H1 (cell line): ENCODE results near the gene DPY30. TPM values are rescaled to one million over a fixed set of nuclear protein-coding genes. Genes with fewer than 3 reads are reported as not detected.

Experiments
- CTCF ChIA-PET: fragments of 300-600 bp; sonication (Branson Sonifier 250); formaldehyde crosslinking; loops from one replicate; lab custom pipeline; 2021; ENCODE audit not compliant: partially characterized antibody; lab: Charles Lee
- POLR2A ChIA-PET: fragments of 300-600 bp; sonication (Branson Sonifier 250); formaldehyde crosslinking; loops from one replicate; lab custom pipeline; 2021; ENCODE audit warnings: inconsistent platforms; ENCODE audit not compliant: partially characterized antibody; lab: Charles Lee
- DNase-seq, 2 experiments: peaks; one replicate each; pipeline versions ENCODE4 v3.0.0 to v3.0.0-alpha.2; 2010 to 2022; ENCODE audit warnings: low spot score in 2 of 2, low read depth in 1 of 2, mixed read lengths in 1 of 2
- FAIRE-seq: peaks from 2 replicates; lab custom pipeline; 2011; peaks lifted over from hg19 to GRCh38; lab: Jason Lieb, UNC
- H2AFZ ChIP-seq: 2 replicates; pipeline ENCODE4 v1.8.1; 2012; ENCODE audit warnings: low read length, inconsistent platforms
- H2AK5ac ChIP-seq: 2 replicates; pipeline ENCODE4 v1.6.1; 2013; ENCODE audit warnings: low read depth, low read length
- H2BK120ac ChIP-seq: replicated peaks from 2 replicates; pipeline ENCODE3; 2013; ENCODE audit warnings: low read depth, low read length, inconsistent platforms
- H2BK12ac ChIP-seq: 2 replicates; pipeline ENCODE4 v1.6.1; 2013; ENCODE audit warnings: low read depth, low read length
- H2BK15ac ChIP-seq: 2 replicates; pipeline ENCODE4 v1.6.1; 2013; ENCODE audit warnings: low read length
- H2BK20ac ChIP-seq: 2 replicates; pipeline ENCODE4 v1.6.1; 2013; ENCODE audit warnings: low read length
- H2BK5ac ChIP-seq: 2 replicates; pipeline ENCODE4 v1.6.1; 2013; ENCODE audit warnings: low read depth, low read length
- H3K14ac ChIP-seq: 2 replicates; pipeline ENCODE4 v1.6.1; 2013; ENCODE audit warnings: inconsistent platforms; ENCODE audit not compliant: insufficient read length
- H3K18ac ChIP-seq: 2 replicates; pipeline ENCODE4 v1.6.1; 2013; ENCODE audit warnings: low read length; ENCODE audit errors: extremely low read depth
- H3K23ac ChIP-seq: 2 replicates; pipeline ENCODE4 v1.6.1; 2013; ENCODE audit warnings: inconsistent platforms; ENCODE audit not compliant: insufficient read length
- H3K23me2 ChIP-seq: 2 replicates; pipeline ENCODE4 v1.6.1; 2013; ENCODE audit warnings: low read depth, low read length
- H3K27ac ChIP-seq: 2 replicates; pipeline ENCODE4 v1.6.1; 2011; ENCODE audit warnings: low read depth, low read length, inconsistent platforms
- H3K27me3 ChIP-seq, 4 experiments: replicated peaks in 1 of 4; 1 replicate in 1 of 4; 2 replicates in 3 of 4; pipeline versions ENCODE4 v1.6.1 to v1.8.1; 2011 to 2013; ENCODE audit warnings: low read length in 3 of 4, mild to moderate bottlenecking in 3 of 4, inconsistent platforms in 2 of 4, mixed read lengths in 2 of 4, moderate library complexity in 1 of 4; ENCODE audit not compliant: control insufficient read depth in 3 of 4, insufficient read depth in 3 of 4; ENCODE audit errors: extremely low read depth in 1 of 4
- H3K36me3 ChIP-seq, 4 experiments: 2 replicates each; pipeline versions ENCODE4 v1.6.1 to v1.8.1; 2011 to 2013; ENCODE audit warnings: mild to moderate bottlenecking in 4 of 4, low read length in 3 of 4, moderate library complexity in 2 of 4, control low read depth in 1 of 4, inconsistent platforms in 1 of 4; ENCODE audit not compliant: insufficient read depth in 4 of 4, control insufficient read depth in 2 of 4
- H3K4ac ChIP-seq: replicated peaks from 2 replicates; pipeline ENCODE3; 2013; ENCODE audit warnings: low read length, low read depth, mixed read lengths, inconsistent platforms; ENCODE audit not compliant: insufficient read length
- H3K4me1 ChIP-seq, 4 experiments: replicated peaks in 1 of 4; 1 replicate in 1 of 4; 2 replicates in 3 of 4; pipeline versions ENCODE4 v1.6.1 to v1.8.1; 2011 to 2013; ENCODE audit warnings: low read length in 3 of 4, inconsistent platforms in 2 of 4, mixed read lengths in 1 of 4; ENCODE audit not compliant: insufficient read depth in 4 of 4, control insufficient read depth in 3 of 4
- H3K4me2 ChIP-seq, 2 experiments: 2 replicates each; pipeline versions ENCODE4 v1.6.1 to v1.8.1; 2011 to 2013; ENCODE audit warnings: low read depth in 2 of 2, low read length in 2 of 2, control low read depth in 1 of 2, inconsistent platforms in 1 of 2, mild to moderate bottlenecking in 1 of 2; ENCODE audit not compliant: insufficient read depth in 1 of 2
- H3K4me3 ChIP-seq, 4 experiments: fragments of 200-600, 300-600 bp in 1 of 4; sonication (generic), shearing (Covaris generic), sonication (Bioruptor Twin) in 1 of 4; 2 replicates each; pipeline versions ENCODE4 v1.5.1 to v1.8.1; 2011 to 2016; ENCODE audit warnings: low read length in 4 of 4, low read depth in 3 of 4, control low read depth in 2 of 4, inconsistent platforms in 2 of 4, mild to moderate bottlenecking in 2 of 4, mixed read lengths in 1 of 4, moderate library complexity in 1 of 4; ENCODE audit not compliant: insufficient read depth in 2 of 4; ENCODE audit errors: extremely low read depth in 1 of 4
- H3K56ac ChIP-seq: replicated peaks from 2 replicates; pipeline ENCODE3; 2013; ENCODE audit warnings: low read depth, mild to moderate bottlenecking, mixed read lengths, low read length, inconsistent platforms; ENCODE audit not compliant: insufficient read length
- H3K79me1 ChIP-seq: 2 replicates; pipeline ENCODE4 v1.6.1; 2013; ENCODE audit warnings: low read depth, low read length, control low read depth
- H3K79me2 ChIP-seq, 2 experiments: 2 replicates each; pipeline versions ENCODE4 v1.6.1 to v1.8.1; 2012 to 2013; ENCODE audit warnings: low read length in 2 of 2, mild to moderate bottlenecking in 2 of 2, inconsistent platforms in 1 of 2; ENCODE audit not compliant: insufficient read depth in 2 of 2, control insufficient read depth in 1 of 2
- H3K9ac ChIP-seq, 4 experiments: replicated peaks in 1 of 4; 1 replicate in 1 of 4; 2 replicates in 3 of 4; pipeline versions ENCODE4 v1.6.1 to v1.8.1; 2011 to 2013; ENCODE audit warnings: low read depth in 3 of 4, low read length in 3 of 4, control low read depth in 2 of 4, mild to moderate bottlenecking in 2 of 4, moderate library complexity in 2 of 4, inconsistent platforms in 1 of 4; ENCODE audit errors: extremely low read depth in 1 of 4
- H3K9me3 ChIP-seq, 2 experiments: 2 replicates each; pipeline versions ENCODE4 v1.6.1 to v1.8.1; 2012 to 2013; ENCODE audit warnings: mild to moderate bottlenecking in 2 of 2, moderate library complexity in 2 of 2, control low read depth in 1 of 2, inconsistent platforms in 1 of 2, low read depth in 1 of 2, low read length in 1 of 2, mixed read lengths in 1 of 2; ENCODE audit not compliant: insufficient read depth in 2 of 2
- H4K20me1 ChIP-seq, 2 experiments: replicated peaks in 1 of 2; 2 replicates each; pipeline versions ENCODE3 to v1.8.1; 2011 to 2013; ENCODE audit warnings: inconsistent platforms in 2 of 2, low read length in 2 of 2, mild to moderate bottlenecking in 1 of 2; ENCODE audit not compliant: insufficient read depth in 2 of 2, control insufficient read depth in 1 of 2
- H4K5ac ChIP-seq: 2 replicates; pipeline ENCODE4 v1.6.1; 2013; ENCODE audit warnings: low read length, low read depth, mixed read lengths, inconsistent platforms; ENCODE audit not compliant: insufficient read length
- H4K8ac ChIP-seq: 2 replicates; pipeline ENCODE4 v1.8.0; 2013; ENCODE audit warnings: mild to moderate bottlenecking, moderate library complexity, low read length, inconsistent platforms; ENCODE audit not compliant: insufficient read depth; ENCODE audit errors: extremely low read depth
- H4K91ac ChIP-seq: replicated peaks from 2 replicates; pipeline ENCODE3; 2013; ENCODE audit warnings: low read length, mixed read lengths, inconsistent platforms; ENCODE audit not compliant: insufficient read length
- ASH2L ChIP-seq: fragments of 200-600, 300-600 bp; sonication (generic); IDR thresholded peaks from one replicate; pipeline ENCODE4 v1.7.1; 2017; ENCODE audit warnings: low read length
- CBX8 ChIP-seq: fragments of 300-800, 300-1000 bp; sonication (generic); IDR thresholded peaks from 2 replicates; pipeline ENCODE4 v1.7.1; 2016; ENCODE audit warnings: low read depth, low read length, borderline replicate concordance
- CHD1 ChIP-seq: IDR thresholded peaks from 2 replicates; pipeline ENCODE4 v1.6.1; 2012; ENCODE audit warnings: low read depth, low read length, improper control_type of control experiment
- NRF1 ChIP-seq: IDR thresholded peaks from 2 replicates; pipeline ENCODE4 v1.6.1; 2011; ENCODE audit warnings: mild to moderate bottlenecking, low read depth, low read length, improper control_type of control experiment
- RAD21 ChIP-seq, 2 experiments: IDR thresholded peaks in 1 of 2; conservative IDR thresholded peaks in 1 of 2; 2 replicates each; pipeline ENCODE4 v1.6.1; 2011; ENCODE audit warnings: low read depth in 2 of 2, low read length in 2 of 2, improper control_type of control experiment in 1 of 2, inconsistent platforms in 1 of 2, mild to moderate bottlenecking in 1 of 2, moderate library complexity in 1 of 2
- WGBS, 2 experiments: shearing (Covaris generic) in 1 of 2; methylation state at CpG; one replicate each; pipeline versions ENCODE4 v1.1.6 to v1.1.7; 2013 to 2015; ENCODE audit warnings: low lambda C conversion rate in 2 of 2, mixed read lengths in 2 of 2, inconsistent platforms in 1 of 2, low coverage in 1 of 2, missing lambda C conversion rate in 1 of 2; ENCODE audit not compliant: insufficient replicate concordance in 2 of 2, insufficient coverage in 1 of 2, insufficient read length in 1 of 2; ENCODE audit errors: extremely low coverage in 1 of 2, missing lambda C conversion rate in 1 of 2; 5-methylcytosine and 5-hydroxymethylcytosine counted together
- polyA plus RNA-seq, 7 experiments: library from polyadenylated mRNA; depleted of rRNA in 3 of 7; stranded (reverse) in 5 of 7; unstranded in 2 of 7; fragments of >200 nt in 5 of 7; fragments of 200-250 nt in 2 of 7; gene quantifications; 1 replicate in 5 of 7; 2 replicates in 1 of 7; 4 replicates in 1 of 7; pipeline versions ENCODE4 v1.2.1 to v1.2.3, GENCODE V29; 2011 to 2013; ENCODE audit warnings: missing spikeins in 2 of 7, mixed read lengths in 2 of 7
- total RNA-seq: library from RNA; stranded (reverse); fragmentation: NEBNext Ultra II Directional; extraction: Animal tissue kit (Norgen Biotek cat#: 25700); gene quantifications from 2 replicates; pipeline ENCODE4 v1.2.1, GENCODE V29; 2021

Gene DPY30
- total and polyA plus RNA-seq, 2 of the 8 experiments (the other 6 are each of a cell fraction or from before 2014, with no cell fraction given), result 139 to 157 TPM

GRCh38 chr2:31983762-31984467, 55.7 kb downstream of the DPY30 start:
- ChIA-PET POLR2A (interaction anchor here (1.0 kb wide), 1 partner anchor 20 kb away, joined by 3 read pairs; no protein-coding TSS in a partner anchor), CTCF (no interaction called here)
- Histone ChIP-seq H4K8ac (no peak overlapping the region), H3K14ac (no peak overlapping the region), H2AK5ac (no peak overlapping the region), H4K5ac (no peak overlapping the region), H3K18ac (no peak overlapping the region), H3K27me3 (no peaks in the 10 kb centered on the region), H4K91ac (no peak overlapping the region), H3K23me2 (no peaks in the 10 kb centered on the region), H3K36me3 (no peaks in the 10 kb centered on the region), H2BK12ac (no peak overlapping the region), H2AFZ (no peak overlapping the region), H4K20me1 (peaks cover 3% of the 10 kb centered on the region in 2 experiments), H3K27ac (no peak overlapping the region), H3K4me1 (no peaks in the 10 kb centered on the region; a peak in 2 of 7 replicates), H3K56ac (no peak overlapping the region), H3K79me2 (peaks cover 0 to 75% of the 10 kb centered on the region in 2 experiments; a peak in 3 of 4 replicates), H2BK120ac (no peak overlapping the region), H3K4me2 (no peak overlapping the region), H3K23ac (no peak overlapping the region), H3K9ac (no peak overlapping the region), H2BK5ac (no peak overlapping the region), H2BK15ac (no peak overlapping the region), H3K4ac (no peak overlapping the region), H3K79me1 (peaks cover 2% of the 10 kb centered on the region), H3K9me3 (no peaks in the 10 kb centered on the region), H3K4me3 (no peak overlapping the region), H2BK20ac (no peak overlapping the region)
- DNase-seq, result no peak
- TF ChIP-seq CHD1 (no peak), NRF1 (no peak), RAD21 (IDR thresholded peaks at IDR 0.05 in 1 of 2, conservative IDR thresholded peaks at IDR 0.05 in 1 of 2; ENCODE audit: low read depth in 2 of 2, low read length in 2 of 2) (no peak), ASH2L (no peak), CBX8 (no peak)
- WGBS, 2 experiments, result 90% methylated on average over 5 of the region's 5 CpGs; no CpG with 5 or more reads in 1 of the 2 experiments
- no peak for FAIRE-seq
